ENCODE measurements around the gene NRDE2.

The NRDE2 gene

DNA sequence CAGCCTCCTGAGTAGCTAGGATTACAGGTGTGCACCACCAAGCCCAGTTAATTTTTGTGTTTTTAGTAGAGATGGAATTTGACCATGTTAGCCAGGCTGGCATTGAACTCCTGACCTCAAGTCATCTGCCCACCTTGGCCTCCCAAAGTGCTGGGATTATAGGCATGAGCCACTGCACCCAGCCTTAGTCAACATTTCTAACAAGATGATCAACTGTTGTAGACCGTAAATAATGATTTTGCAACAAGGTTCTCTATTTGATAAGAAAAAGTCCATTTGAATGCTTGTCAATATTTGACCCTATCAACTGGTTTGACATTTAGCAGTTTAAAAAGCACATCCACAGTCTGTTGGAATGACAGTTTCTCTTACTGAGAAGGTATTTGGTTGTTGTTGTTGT is 25.2 kb upstream of the NRDE2 start:
- TF ChIP-seq, protein P1, sequence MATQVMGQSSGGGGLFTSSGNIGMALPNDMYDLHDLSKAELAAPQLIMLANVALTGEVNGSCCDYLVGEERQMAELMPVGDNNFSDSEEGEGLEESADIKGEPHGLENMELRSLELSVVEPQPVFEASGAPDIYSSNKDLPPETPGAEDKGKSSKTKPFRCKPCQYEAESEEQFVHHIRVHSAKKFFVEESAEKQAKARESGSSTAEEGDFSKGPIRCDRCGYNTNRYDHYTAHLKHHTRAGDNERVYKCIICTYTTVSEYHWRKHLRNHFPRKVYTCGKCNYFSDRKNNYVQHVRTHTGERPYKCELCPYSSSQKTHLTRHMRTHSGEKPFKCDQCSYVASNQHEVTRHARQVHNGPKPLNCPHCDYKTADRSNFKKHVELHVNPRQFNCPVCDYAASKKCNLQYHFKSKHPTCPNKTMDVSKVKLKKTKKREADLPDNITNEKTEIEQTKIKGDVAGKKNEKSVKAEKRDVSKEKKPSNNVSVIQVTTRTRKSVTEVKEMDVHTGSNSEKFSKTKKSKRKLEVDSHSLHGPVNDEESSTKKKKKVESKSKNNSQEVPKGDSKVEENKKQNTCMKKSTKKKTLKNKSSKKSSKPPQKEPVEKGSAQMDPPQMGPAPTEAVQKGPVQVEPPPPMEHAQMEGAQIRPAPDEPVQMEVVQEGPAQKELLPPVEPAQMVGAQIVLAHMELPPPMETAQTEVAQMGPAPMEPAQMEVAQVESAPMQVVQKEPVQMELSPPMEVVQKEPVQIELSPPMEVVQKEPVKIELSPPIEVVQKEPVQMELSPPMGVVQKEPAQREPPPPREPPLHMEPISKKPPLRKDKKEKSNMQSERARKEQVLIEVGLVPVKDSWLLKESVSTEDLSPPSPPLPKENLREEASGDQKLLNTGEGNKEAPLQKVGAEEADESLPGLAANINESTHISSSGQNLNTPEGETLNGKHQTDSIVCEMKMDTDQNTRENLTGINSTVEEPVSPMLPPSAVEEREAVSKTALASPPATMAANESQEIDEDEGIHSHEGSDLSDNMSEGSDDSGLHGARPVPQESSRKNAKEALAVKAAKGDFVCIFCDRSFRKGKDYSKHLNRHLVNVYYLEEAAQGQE (IDR thresholded peaks at IDR 0.05; ENCODE audit: low read depth), result no peak
- TF ChIP-seq NFIC (IDR thresholded peaks at IDR 0.05) (no peak), TEAD4 (IDR thresholded peaks at IDR 0.05) (no peak), YY1 (IDR thresholded peaks at IDR 0.05; ENCODE audit: low read depth) (no peak), CEBPB (IDR thresholded peaks at IDR 0.05) (no peak), RAD21 (IDR thresholded peaks at IDR 0.05; ENCODE audit: low read depth) (no peak), FOXM1 (IDR thresholded peaks at IDR 0.05; ENCODE audit: borderline replicate concordance, low read depth) (no peak), TAF1 (IDR thresholded peaks at IDR 0.05; ENCODE audit: low read depth) (no peak), EP300 (IDR thresholded peaks at IDR 0.05; ENCODE audit: borderline replicate concordance) (no peak), TCF12 (IDR thresholded peaks at IDR 0.05; ENCODE audit: low read depth) (no peak), ZBTB7A (IDR thresholded peaks at IDR 0.05; ENCODE audit: low read depth) (no peak), EGR1 (IDR thresholded peaks at IDR 0.05) (no peak), CREB1 (IDR thresholded peaks at IDR 0.05; ENCODE audit: low read depth) (no peak)
- TF ChIP-seq, protein P2, sequence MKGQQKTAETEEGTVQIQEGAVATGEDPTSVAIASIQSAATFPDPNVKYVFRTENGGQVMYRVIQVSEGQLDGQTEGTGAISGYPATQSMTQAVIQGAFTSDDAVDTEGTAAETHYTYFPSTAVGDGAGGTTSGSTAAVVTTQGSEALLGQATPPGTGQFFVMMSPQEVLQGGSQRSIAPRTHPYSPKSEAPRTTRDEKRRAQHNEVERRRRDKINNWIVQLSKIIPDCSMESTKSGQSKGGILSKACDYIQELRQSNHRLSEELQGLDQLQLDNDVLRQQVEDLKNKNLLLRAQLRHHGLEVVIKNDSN (IDR thresholded peaks at IDR 0.05), result no peak
- TF ChIP-seq, protein P3, sequence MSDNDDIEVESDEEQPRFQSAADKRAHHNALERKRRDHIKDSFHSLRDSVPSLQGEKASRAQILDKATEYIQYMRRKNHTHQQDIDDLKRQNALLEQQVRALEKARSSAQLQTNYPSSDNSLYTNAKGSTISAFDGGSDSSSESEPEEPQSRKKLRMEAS (IDR thresholded peaks at IDR 0.05), result no peak

DNA sequence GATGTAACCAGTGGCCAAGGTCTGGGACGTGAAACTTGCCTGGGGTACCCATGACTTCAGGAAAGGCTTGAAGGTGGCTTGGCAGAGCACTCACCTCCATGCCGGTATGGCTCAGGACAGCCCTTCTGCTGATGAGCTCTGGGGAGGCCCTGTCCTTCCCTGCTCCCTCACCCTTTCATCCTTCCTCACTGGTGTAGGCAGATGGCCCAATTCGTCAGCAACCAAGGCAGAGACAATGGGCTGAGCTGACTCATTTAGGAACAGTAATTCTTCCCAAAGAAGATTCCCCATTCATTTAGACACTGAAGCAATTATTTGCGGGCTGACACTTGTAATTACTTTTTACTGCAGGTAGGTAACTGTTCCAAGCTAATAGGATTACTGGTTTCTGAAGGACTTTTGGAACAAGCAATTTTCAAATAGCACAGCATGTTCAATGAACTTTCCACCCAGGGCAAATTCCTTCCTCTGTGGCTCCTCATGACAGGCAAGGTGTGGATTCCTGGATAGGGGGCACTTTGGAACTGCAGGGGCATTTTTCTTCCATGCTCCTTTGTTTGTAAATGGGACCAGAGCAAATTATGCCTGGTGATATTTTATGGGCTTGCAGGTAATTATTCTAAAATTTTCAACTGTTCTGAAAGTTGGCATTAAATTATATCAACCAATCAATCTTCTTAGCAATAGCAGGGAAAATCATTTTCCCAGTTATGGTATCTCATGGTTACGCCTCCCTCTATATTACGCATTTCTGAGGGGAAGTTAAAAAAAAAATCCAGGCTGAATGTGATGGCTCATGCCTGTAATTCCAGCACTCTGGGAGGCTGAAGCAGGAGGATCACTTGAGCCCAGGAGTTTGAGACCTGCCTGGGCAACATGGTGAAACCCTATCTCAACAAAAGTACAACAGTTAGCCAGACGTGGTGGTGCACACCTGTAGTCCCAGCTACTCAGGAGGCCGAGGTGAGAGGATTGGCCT is 24.1 kb upstream of the NRDE2 start:
- TF ChIP-seq YY1 (IDR thresholded peaks at IDR 0.05; ENCODE audit: low read depth), result no peak

DNA sequence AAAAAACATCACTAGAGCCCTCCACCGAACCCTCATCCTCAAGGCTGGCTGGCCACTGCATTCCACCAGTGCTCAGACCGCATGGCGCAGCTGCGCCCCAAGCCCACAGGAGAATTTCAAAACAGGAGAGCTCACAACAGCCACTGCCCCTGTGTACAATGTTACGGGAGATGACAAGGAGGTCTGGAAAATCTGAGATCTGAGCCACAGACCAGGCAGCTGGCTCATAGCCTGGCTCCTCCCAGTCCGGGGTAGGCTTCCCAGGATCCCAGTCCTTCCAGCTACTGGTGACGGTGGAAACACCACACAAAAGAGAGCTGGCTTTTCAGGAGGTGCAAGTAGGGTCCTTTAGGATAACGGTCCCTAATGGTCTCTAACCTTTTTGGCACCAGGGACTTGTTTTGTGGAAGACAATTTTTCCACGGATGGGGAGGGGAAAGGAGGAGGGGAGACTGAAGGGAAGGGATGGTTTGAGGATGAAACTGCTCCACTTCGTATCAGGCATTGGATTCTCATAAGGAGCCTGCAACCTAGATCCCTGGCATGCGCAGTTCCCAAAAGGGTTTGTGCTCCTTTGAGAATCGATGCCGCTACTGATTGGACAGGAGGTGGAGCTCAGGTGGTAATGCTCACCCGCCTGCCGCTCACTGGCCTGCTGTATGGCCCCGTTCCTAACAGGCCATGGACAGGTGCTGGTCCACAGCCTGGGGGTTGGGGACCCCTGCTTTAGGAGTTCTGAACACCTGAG is 23.0 kb upstream of the NRDE2 start:
- TF ChIP-seq RAD21 (IDR thresholded peaks at IDR 0.05; ENCODE audit: low read depth), result no peak

DNA sequence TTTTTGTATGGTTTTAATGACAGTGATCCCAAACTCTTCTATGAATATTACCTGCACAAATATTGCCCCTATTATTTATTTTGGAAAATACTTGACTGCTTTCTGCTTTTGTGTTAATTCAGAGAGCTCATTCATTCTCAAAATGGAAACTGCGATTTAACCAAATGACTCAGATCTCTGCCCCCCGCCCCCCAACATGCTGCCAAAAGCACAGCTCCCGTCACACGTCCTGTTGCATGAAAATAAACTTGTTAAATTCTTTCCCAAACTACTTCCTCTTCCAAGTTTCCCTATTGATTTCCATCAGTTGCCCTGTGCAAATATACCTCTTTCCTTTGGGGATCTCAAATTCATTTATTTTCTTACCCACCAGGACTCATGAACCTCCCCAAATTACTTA is 18.0 kb upstream of the NRDE2 start:
- TF ChIP-seq ZBTB7A (IDR thresholded peaks at IDR 0.05; ENCODE audit: low read depth) (no peak), EP300 (IDR thresholded peaks at IDR 0.05; ENCODE audit: borderline replicate concordance) (no peak)
- TF ChIP-seq, protein P1 (IDR thresholded peaks at IDR 0.05; ENCODE audit: low read depth), result no peak

DNA sequence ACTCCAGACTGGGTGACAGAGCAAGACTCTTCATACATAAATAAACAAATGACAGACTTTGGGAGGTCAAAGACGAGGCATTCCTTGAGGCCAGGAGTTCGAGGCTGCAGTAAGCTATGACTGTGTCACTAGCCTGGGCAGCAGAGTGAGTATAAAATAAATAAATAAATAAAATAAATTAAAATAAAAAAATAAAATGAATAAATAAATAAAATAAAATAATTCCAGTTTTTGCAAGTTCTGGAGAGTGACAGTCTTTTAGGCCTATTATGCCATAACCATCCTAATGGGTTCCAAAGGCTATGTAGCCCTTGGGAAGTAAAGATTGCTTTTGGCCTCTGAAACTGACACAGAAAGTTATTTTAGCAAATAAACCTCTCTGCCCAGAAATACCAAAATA is 16.5 kb upstream of the NRDE2 start:
- TF ChIP-seq CEBPB (IDR thresholded peaks at IDR 0.05) (no peak), YY1 (IDR thresholded peaks at IDR 0.05; ENCODE audit: low read depth) (no peak), FOXM1 (IDR thresholded peaks at IDR 0.05; ENCODE audit: borderline replicate concordance, low read depth) (no peak), NFIC (IDR thresholded peaks at IDR 0.05) (no peak), CREB1 (IDR thresholded peaks at IDR 0.05; ENCODE audit: low read depth) (no peak), ZBTB7A (IDR thresholded peaks at IDR 0.05; ENCODE audit: low read depth) (no peak), EGR1 (IDR thresholded peaks at IDR 0.05) (no peak), TAF1 (IDR thresholded peaks at IDR 0.05; ENCODE audit: low read depth) (no peak), EP300 (IDR thresholded peaks at IDR 0.05; ENCODE audit: borderline replicate concordance) (no peak), RAD21 (IDR thresholded peaks at IDR 0.05; ENCODE audit: low read depth) (no peak), TCF12 (IDR thresholded peaks at IDR 0.05; ENCODE audit: low read depth) (no peak), TEAD4 (IDR thresholded peaks at IDR 0.05) (no peak)
- TF ChIP-seq, protein P1 (IDR thresholded peaks at IDR 0.05; ENCODE audit: low read depth), result no peak
- TF ChIP-seq, protein P3 (IDR thresholded peaks at IDR 0.05), result no peak
- TF ChIP-seq, protein P2 (IDR thresholded peaks at IDR 0.05), result no peak
